ENCODE data around the gene COMMD10.

Gene COMMD10

GRCh38 chr5:116212225-116212624, 127.4 kb downstream of the COMMD10 start:
- TF ChIP-seq POLR2A (IDR thresholded peaks at IDR 0.05; ENCODE audit: low read depth, low read length): no peak
- FAIRE-seq (no peak), DNase-seq (ENCODE audit: insufficient read length, low spot score) (no peak)

GRCh38 chr5:116216246-116216645, 131.4 kb downstream of the COMMD10 start:
- DNase-seq (ENCODE audit: insufficient read length, low spot score) (no peak), FAIRE-seq (no peak)
- TF ChIP-seq POLR2A (IDR thresholded peaks at IDR 0.05; ENCODE audit: low read depth, low read length): no peak

DNA sequence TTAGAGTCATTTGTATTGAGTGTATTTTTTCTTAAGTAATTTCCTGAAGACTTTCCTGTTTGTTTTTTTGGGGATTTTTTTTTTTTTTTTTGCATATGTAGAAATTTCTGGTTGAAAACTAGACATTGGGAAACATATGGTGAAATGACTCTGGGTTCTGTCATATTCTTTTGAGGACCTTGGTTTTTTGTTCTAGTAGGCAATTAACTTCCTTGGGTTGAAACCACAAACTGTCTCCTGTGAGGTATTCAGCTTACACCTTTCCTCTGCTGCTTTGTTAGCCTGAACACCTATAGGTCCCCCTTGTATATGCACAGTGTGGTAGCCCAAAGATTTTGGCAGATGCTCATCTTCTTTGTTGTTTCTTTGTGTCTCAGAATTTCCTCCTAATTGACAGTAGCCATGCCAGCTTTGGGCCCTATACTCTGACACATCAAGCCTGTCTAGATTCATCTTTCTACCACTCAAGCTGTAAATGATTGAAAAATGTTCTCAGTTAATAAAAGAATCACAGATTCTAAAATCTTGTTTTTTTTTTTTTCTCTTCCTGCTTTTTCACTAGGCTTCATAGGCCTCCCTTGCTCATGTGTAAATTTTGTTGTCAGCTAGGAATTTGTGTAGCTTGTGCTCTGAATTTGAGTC, 140.6 kb downstream of the COMMD10 start:
- FAIRE-seq: no peak
- DNase-seq (ENCODE audit: insufficient read length, low spot score): no peak
- no peak for TF ChIP-seq POLR2A (IDR thresholded peaks at IDR 0.05; ENCODE audit: low read depth, low read length)

- no peak for FAIRE-seq
- TF ChIP-seq POLR2A (IDR thresholded peaks at IDR 0.05; ENCODE audit: low read depth, low read length): no peak
- no peak for DNase-seq (ENCODE audit: insufficient read length, low spot score)
These were observed 144.4 kb downstream of the COMMD10 start for GRCh38 chr5:116229131-116229689.

DNA sequence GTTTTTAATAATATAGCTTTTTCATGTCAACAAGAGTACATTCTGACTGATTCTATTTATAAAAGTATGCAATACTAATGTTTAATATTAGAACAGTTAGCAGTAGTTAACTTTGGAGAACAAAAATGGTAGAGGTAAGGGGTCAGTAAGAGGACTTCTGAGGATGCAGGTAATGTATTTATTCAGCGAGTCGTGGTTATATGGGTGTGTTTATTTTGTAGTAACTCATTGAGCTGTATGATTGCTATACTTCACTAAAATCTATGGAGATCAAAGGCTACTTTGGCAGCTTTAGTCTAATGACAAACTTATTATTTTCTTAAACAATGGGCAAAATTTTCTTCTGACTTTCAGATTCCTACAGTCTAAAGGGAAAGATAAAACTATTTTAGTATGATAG, 146.5 kb downstream of the COMMD10 start:
- no peak for DNase-seq (ENCODE audit: insufficient read length, low spot score)
- no peak for FAIRE-seq
- no peak for TF ChIP-seq POLR2A (IDR thresholded peaks at IDR 0.05; ENCODE audit: low read depth, low read length)

GRCh38 chr5:116234681-116235080, 149.9 kb downstream of the COMMD10 start:
- DNase-seq (ENCODE audit: insufficient read length, low spot score) (no peak), FAIRE-seq (no peak)
- no peak for TF ChIP-seq POLR2A (IDR thresholded peaks at IDR 0.05; ENCODE audit: low read depth, low read length)

- DNase-seq (ENCODE audit: insufficient read length, low spot score): no peak
- no peak for FAIRE-seq
- TF ChIP-seq POLR2A (IDR thresholded peaks at IDR 0.05; ENCODE audit: low read depth, low read length): no peak
These were observed 153.2 kb downstream of the COMMD10 start for GRCh38 chr5:116237917-116238500.

DNA sequence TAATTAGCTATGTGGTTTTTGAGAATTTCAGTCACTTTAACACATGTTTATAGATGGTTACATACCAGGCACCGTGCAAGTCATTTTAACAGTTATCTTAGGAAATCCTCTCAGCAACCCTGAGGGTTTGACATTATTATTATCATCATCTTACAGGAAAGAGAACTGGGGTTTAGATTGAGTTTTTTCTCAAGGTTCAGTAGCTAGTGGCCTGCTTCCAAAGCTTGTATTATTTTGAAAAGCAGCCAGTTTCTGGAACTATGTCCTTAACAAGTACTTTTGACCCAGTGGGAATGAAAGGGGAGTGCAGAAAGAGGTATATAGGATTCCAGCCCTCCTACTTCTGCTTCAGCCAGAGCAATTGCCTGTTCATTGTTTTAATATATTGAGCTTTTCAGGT, 157.5 kb downstream of the COMMD10 start:
- no peak for DNase-seq (ENCODE audit: insufficient read length, low spot score)
- TF ChIP-seq POLR2A (IDR thresholded peaks at IDR 0.05; ENCODE audit: low read depth, low read length): no peak
- FAIRE-seq: no peak

GRCh38 chr5:116248432-116248831, 163.6 kb downstream of the COMMD10 start:
- FAIRE-seq: no peak
- TF ChIP-seq POLR2A (IDR thresholded peaks at IDR 0.05; ENCODE audit: low read depth, low read length): no peak
- DNase-seq (ENCODE audit: insufficient read length, low spot score): no peak

GRCh38 chr5:116249648-116250047, 164.8 kb downstream of the COMMD10 start:
- DNase-seq (ENCODE audit: insufficient read length, low spot score) (no peak), FAIRE-seq (no peak)
- no peak for TF ChIP-seq POLR2A (IDR thresholded peaks at IDR 0.05; ENCODE audit: low read depth, low read length)

DNA sequence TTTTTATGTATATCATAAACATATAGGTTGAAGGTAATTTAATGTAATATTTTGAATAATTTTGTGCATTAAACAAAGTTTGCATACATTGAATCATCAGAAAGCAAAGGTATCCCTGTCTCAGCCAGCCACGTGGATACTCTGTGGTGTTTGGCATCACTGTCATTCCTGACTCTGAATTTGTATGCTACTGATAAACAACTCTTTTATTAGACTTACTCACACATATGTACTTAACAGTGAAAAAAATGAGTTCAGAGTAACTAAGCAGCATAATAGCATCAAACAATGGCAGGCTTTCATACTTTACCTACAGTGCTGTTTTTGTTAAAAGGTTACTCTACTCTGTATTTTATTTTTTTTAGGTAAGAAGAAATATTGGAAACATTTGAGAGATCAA, 171.9 kb downstream of the COMMD10 start:
- DNase-seq (ENCODE audit: insufficient read length, low spot score) (no peak), FAIRE-seq (no peak)
- TF ChIP-seq POLR2A (IDR thresholded peaks at IDR 0.05; ENCODE audit: low read depth, low read length): no peak

GRCh38 chr5:116265471-116265870, 180.6 kb downstream of the COMMD10 start:
- DNase-seq (ENCODE audit: insufficient read length, low spot score) (no peak), FAIRE-seq (no peak)
- TF ChIP-seq POLR2A (IDR thresholded peaks at IDR 0.05; ENCODE audit: low read depth, low read length): no peak

DNA sequence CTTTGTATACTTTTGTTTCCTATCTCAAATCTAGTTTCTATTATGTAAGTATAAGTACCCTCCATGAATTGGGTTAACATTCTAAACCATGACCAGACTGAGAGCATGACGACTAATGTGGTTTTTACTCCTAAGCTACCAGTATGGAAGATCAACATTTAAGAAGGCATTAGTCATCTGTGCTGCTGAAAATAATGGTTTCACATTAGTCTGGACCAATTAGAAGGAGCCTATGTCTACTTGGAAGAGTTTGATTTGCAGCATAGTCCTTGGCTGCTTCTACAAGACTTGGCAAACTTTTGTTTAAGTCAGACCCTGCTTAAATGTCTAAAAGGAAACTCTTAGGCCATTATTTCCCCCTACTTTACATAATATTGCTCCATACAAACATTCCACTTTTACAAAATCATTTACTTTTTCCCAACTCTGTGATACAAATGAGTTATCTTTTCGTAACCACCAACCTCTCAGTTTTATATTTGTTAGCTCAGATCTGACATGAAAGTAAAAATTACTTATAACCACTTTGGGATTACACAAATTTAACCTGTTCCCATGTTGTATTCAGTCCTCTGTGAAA, 186.7 kb downstream of the COMMD10 start:
- DNase-seq (ENCODE audit: insufficient read length, low spot score) (no peak), FAIRE-seq (no peak)
- no peak for TF ChIP-seq POLR2A (IDR thresholded peaks at IDR 0.05; ENCODE audit: low read depth, low read length)

DNA sequence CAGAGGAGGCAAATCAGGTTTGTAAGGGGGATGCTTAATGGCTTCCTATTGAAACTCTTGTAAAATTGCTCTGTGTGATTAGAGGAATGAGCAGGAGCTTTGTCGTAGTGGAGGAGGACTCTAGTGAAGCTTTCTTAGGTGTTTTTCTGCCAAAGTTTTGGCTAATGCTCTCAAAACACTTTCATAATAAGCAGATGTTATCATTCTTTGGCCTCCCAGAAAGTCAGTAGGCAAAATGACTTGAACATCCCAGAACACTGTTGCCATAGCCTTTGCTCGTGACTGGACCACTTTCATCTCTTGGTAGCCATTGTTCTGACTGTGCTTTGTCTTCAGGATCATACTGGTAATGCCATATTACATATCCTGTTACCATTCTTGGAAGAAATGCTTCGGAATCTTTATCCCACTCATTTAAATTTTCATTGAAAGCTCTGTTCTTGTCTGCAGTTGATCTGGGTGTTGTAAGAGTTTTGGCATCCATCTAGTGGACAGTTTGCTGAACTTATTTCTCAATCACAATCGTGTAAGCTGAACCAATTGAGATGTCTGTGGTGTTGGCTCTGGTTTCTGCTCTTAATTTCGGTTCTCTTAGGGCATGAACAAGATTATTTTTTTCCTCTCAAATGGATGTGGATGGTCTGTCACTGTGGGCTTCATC, 187.6 kb downstream of the COMMD10 start:
- DNase-seq (ENCODE audit: insufficient read length, low spot score) (no peak), FAIRE-seq (no peak)
- TF ChIP-seq POLR2A (IDR thresholded peaks at IDR 0.05; ENCODE audit: low read depth, low read length): no peak

Data from H54 (cell line).